Neural cell (in vitro differentiated cells): Measurements from ENCODE around the gene IL1R2. TPM values are rescaled to one million over a fixed set of nuclear protein-coding genes. Genes with fewer than 3 reads are reported as not detected.

ENCODE experiments used
- H2AFZ ChIP-seq: fragments of 200-600, 300-800 bp; sonication (generic), shearing (Covaris generic); 2 replicates; pipeline ENCODE4 v1.6.0; 2014; ENCODE audit warnings: low read depth, mild to moderate bottlenecking, antibody characterized with exemption, low read length, moderate library complexity
- H3F3A ChIP-seq: fragments of 200-600 bp; shearing (Covaris generic); 2 replicates; pipeline ENCODE4 v1.6.1; 2016; ENCODE audit warnings: mild to moderate bottlenecking, moderate library complexity, mixed read lengths, antibody characterized with exemption, low read length; ENCODE audit not compliant: insufficient read depth, poor library complexity, severe bottlenecking
- H3K27ac ChIP-seq: fragments of 200-600, 300-800 bp; sonication (generic), shearing (Covaris generic); 2 replicates; pipeline ENCODE4 v1.5.1; 2014; ENCODE audit warnings: mild to moderate bottlenecking, low read length, moderate library complexity
- H3K27me3 ChIP-seq: fragments of 300-800, 200-600 bp; sonication (generic), shearing (Covaris generic); 2 replicates; pipeline ENCODE4 v1.6.0; 2014; ENCODE audit warnings: mild to moderate bottlenecking, low read depth, low read length, moderate library complexity; ENCODE audit not compliant: insufficient read depth
- H3K36me3 ChIP-seq: fragments of 300-800, 200-600 bp; sonication (generic), shearing (Covaris generic); 2 replicates; pipeline ENCODE4 v1.5.1; 2014; ENCODE audit warnings: mild to moderate bottlenecking, antibody characterized with exemption, low read length, moderate library complexity; ENCODE audit not compliant: insufficient read depth
- H3K4me2 ChIP-seq: fragments of 300-800, 200-600 bp; sonication (generic), shearing (Covaris generic); 2 replicates; pipeline ENCODE4 v1.6.0; 2014; ENCODE audit warnings: mild to moderate bottlenecking, low read length
- H3K4me3 ChIP-seq: fragments of 300-800, 200-600 bp; sonication (generic), shearing (Covaris generic); 2 replicates; pipeline ENCODE4 v1.5.1; 2014; ENCODE audit warnings: mild to moderate bottlenecking, low read length, moderate library complexity
- H3K79me2 ChIP-seq: fragments of 200-600 bp; shearing (Covaris generic); replicated peaks from 2 replicates; pipeline ENCODE4 v1.6.0; 2014; ENCODE audit warnings: mild to moderate bottlenecking, low read length, moderate library complexity; ENCODE audit not compliant: insufficient read depth
- H3K9ac ChIP-seq: fragments of 300-800, 200-600 bp; sonication (generic), shearing (Covaris generic); 2 replicates; pipeline ENCODE4 v1.6.1; 2016; ENCODE audit warnings: mild to moderate bottlenecking, low read length, mixed read lengths
- H3K9me2 ChIP-seq: fragments of 200-600 bp; shearing (Covaris generic); 2 replicates; pipeline ENCODE4 v1.6.1; 2016; ENCODE audit warnings: mild to moderate bottlenecking, low read length, mixed read lengths; ENCODE audit not compliant: insufficient read depth
- H3K9me3 ChIP-seq: fragments of 200-600, 300-800 bp; sonication (generic), shearing (Covaris generic); 2 replicates; pipeline ENCODE4 v1.6.1; 2016; ENCODE audit warnings: mild to moderate bottlenecking, mixed run types, low read length, moderate library complexity, mixed read lengths
- H4K20me1 ChIP-seq: fragments of 200-600 bp; shearing (Covaris generic); 2 replicates; pipeline ENCODE4 v1.6.1; 2016; ENCODE audit warnings: mild to moderate bottlenecking, mixed run types; ENCODE audit not compliant: insufficient read depth
- EP300 ChIP-seq: fragments of 450-650 bp; conservative IDR thresholded peaks from 2 replicates; pipeline ENCODE4 v1.6.1; 2014; ENCODE audit warnings: antibody characterized with exemption, mild to moderate bottlenecking, moderate library complexity; ENCODE audit not compliant: poor library complexity, severe bottlenecking
- EZH2 ChIP-seq: fragments of 200-600, 300-800 bp; shearing (Covaris generic), sonication (generic); IDR thresholded peaks from 2 replicates; pipeline ENCODE4 v1.6.1; 2014; ENCODE audit warnings: antibody characterized with exemption, low read length, borderline replicate concordance, mild to moderate bottlenecking; ENCODE audit not compliant: insufficient read depth, poor library complexity, severe bottlenecking
- MXI1 ChIP-seq: fragments of 450-650 bp; conservative IDR thresholded peaks from 2 replicates; pipeline ENCODE4 v1.6.1; 2014; ENCODE audit warnings: antibody characterized with exemption, mild to moderate bottlenecking; ENCODE audit not compliant: poor library complexity, severe bottlenecking
- POLR2AphosphoS5 ChIP-seq: IDR thresholded peaks from 2 replicates; pipeline ENCODE4 v1.6.1; 2012
- RAD21 ChIP-seq: fragments of 450-650 bp; conservative IDR thresholded peaks from 2 replicates; pipeline ENCODE4 v1.6.1; 2014; ENCODE audit warnings: antibody characterized with exemption, mild to moderate bottlenecking, moderate library complexity
- REST ChIP-seq: IDR thresholded peaks from 2 replicates; pipeline ENCODE4 v1.6.1; 2012; ENCODE audit warnings: borderline replicate concordance
- SMC3 ChIP-seq: fragments of 450-650 bp; conservative IDR thresholded peaks from 2 replicates; pipeline ENCODE4 v1.6.1; 2014; ENCODE audit warnings: antibody characterized with exemption, mild to moderate bottlenecking, moderate library complexity; ENCODE audit not compliant: poor library complexity
- TAF1 ChIP-seq: IDR thresholded peaks from 2 replicates; pipeline ENCODE4 v1.6.1; 2012; ENCODE audit warnings: low read depth
- polyA plus RNA-seq: library from polyadenylated mRNA; depleted of rRNA; stranded (reverse); fragments of >200 nt; gene quantifications from 2 replicates; pipeline ENCODE4 v1.2.3, GENCODE V29; 2014
- TF ChIP-seq, protein P1 (sequence below): fragments of 450-650 bp; IDR thresholded peaks from 2 replicates; pipeline ENCODE4 v1.5.1; 2014; ENCODE audit warnings: antibody characterized with exemption, mild to moderate bottlenecking, moderate library complexity; ENCODE audit not compliant: poor library complexity, severe bottlenecking

Gene IL1R2
- polyA plus RNA-seq, 1 donor from 2014 or later: not detected

DNA sequence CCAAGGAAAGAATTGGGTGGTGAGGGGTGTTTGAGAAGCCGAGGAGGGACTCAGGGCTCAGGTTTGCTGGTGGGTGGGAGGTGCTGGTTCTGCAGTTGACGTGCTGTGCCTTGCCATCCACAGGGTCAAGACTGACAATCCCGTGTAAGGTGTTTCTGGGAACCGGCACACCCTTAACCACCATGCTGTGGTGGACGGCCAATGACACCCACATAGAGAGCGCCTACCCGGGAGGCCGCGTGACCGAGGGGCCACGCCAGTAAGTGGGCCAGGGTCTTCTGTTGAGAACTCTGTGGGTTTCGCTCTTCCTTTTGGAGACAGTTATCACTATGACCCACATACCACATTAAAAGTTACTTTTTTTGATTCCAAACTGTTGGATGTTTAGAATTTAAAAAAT is 32.6 kb downstream of the IL1R2 start:
- Histone ChIP-seq H2AFZ (no peak overlapping the region), H3K27me3 (no peaks in the 10 kb centered on the region)

DNA sequence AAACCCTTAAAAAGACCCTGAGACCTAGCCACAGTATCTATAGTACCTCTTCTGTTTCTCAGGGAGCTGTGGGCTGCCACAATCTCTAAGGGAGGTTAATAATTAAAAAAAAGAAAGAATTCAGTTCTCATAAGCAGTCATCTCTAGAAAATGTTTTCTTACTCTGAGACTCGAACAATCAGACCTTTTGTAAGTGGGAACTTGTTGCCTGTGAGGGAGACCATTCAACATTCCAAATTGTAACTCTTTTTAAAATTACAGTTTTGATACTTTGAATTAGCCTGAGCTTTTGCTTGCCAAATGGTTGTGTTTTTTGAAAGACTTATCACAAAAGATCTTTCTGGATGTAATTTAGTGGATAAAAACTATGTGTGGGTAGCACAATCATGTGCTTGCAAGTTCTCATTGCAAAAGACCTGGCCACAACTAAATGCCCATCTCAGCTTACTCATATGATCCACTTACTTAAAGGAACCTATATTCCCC is 33.3 kb downstream of the IL1R2 start:
- H3K27me3 ChIP-seq: no peaks in the 10 kb centered on the region
- no peaks in the 10 kb centered on the region for H3K9me3 ChIP-seq
- H3K36me3 ChIP-seq: no peaks in the 10 kb centered on the region
- H3K79me2 ChIP-seq: no peaks in the 10 kb centered on the region
- no peaks in the 10 kb centered on the region for H3K9me2 ChIP-seq
- no peak overlapping the region for H3K4me3 ChIP-seq
- H4K20me1 ChIP-seq: no peaks in the 10 kb centered on the region
- H3K9ac ChIP-seq: no peak overlapping the region
- H3K4me2 ChIP-seq: no peak overlapping the region
- H3K27ac ChIP-seq: no peak overlapping the region
- no peaks in the 10 kb centered on the region for H3F3A ChIP-seq
- H2AFZ ChIP-seq: no peak overlapping the region
- no peak for TF ChIP-seq EP300
- no peak for TF ChIP-seq TAF1
- TF ChIP-seq SMC3: no peak
- TF ChIP-seq, protein P1, sequence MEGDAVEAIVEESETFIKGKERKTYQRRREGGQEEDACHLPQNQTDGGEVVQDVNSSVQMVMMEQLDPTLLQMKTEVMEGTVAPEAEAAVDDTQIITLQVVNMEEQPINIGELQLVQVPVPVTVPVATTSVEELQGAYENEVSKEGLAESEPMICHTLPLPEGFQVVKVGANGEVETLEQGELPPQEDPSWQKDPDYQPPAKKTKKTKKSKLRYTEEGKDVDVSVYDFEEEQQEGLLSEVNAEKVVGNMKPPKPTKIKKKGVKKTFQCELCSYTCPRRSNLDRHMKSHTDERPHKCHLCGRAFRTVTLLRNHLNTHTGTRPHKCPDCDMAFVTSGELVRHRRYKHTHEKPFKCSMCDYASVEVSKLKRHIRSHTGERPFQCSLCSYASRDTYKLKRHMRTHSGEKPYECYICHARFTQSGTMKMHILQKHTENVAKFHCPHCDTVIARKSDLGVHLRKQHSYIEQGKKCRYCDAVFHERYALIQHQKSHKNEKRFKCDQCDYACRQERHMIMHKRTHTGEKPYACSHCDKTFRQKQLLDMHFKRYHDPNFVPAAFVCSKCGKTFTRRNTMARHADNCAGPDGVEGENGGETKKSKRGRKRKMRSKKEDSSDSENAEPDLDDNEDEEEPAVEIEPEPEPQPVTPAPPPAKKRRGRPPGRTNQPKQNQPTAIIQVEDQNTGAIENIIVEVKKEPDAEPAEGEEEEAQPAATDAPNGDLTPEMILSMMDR: no peak
- TF ChIP-seq RAD21: no peak
- no peak for TF ChIP-seq REST
- TF ChIP-seq POLR2AphosphoS5: no peak
- TF ChIP-seq MXI1: no peak

More for the DNA sequence above, 32.6 kb downstream of the IL1R2 start:
- Histone ChIP-seq H3K79me2 (no peaks in the 10 kb centered on the region), H3K4me2 (no peak overlapping the region), H3K9ac (no peak overlapping the region), H3K9me3 (no peaks in the 10 kb centered on the region), H3K9me2 (no peaks in the 10 kb centered on the region), H4K20me1 (no peaks in the 10 kb centered on the region), H3K36me3 (no peaks in the 10 kb centered on the region), H3F3A (no peaks in the 10 kb centered on the region), H3K4me3 (no peak overlapping the region), H3K27ac (no peak overlapping the region)
- TF ChIP-seq EP300 (no peak), SMC3 (no peak), POLR2AphosphoS5 (no peak), MXI1 (no peak), TAF1 (no peak), EZH2 (no peak), REST (no peak), RAD21 (no peak)
- TF ChIP-seq, protein P1: no peak
